Spinal cord (tissue), 10 donors: ENCODE results near the gene FRMD4A. TPM values are rescaled to one million over a fixed set of nuclear protein-coding genes. Genes with fewer than 3 reads are reported as not detected.

Source experiments
- DNase-seq, 6 donors: peaks; one replicate each; pipeline versions ENCODE4 v3.0.0 to v3.0.0-alpha.2; 2013 to 2015; ENCODE audit warnings: low spot score in 6 of 6, low read depth in 4 of 6
- H3K27ac ChIP-seq: one replicate; pipeline ENCODE4 v1.5.1; 2013; ENCODE audit warnings: low read depth, low read length, control low read depth
- H3K27me3 ChIP-seq: one replicate; pipeline ENCODE4 v1.6.1; 2013; ENCODE audit warnings: low read length; ENCODE audit not compliant: control insufficient read depth, insufficient read depth
- H3K36me3 ChIP-seq: one replicate; pipeline ENCODE4 v1.6.1; 2013; ENCODE audit warnings: low read length; ENCODE audit not compliant: control insufficient read depth, insufficient read depth
- H3K4me1 ChIP-seq: one replicate; pipeline ENCODE4 v1.6.1; 2013; ENCODE audit warnings: low read length; ENCODE audit not compliant: control insufficient read depth, insufficient read depth
- H3K4me3 ChIP-seq: one replicate; pipeline ENCODE4 v1.5.1; 2013; ENCODE audit warnings: low read depth, low read length, control low read depth
- H3K9me3 ChIP-seq: one replicate; pipeline ENCODE4 v1.6.1; 2013; ENCODE audit warnings: low read length; ENCODE audit not compliant: control insufficient read depth, insufficient read depth
- WGBS: methylation state at CpG from one replicate; pipeline ENCODE4 v1.1.5; 2013; ENCODE audit warnings: missing lambda C conversion rate; ENCODE audit not compliant: insufficient coverage; 5-methylcytosine and 5-hydroxymethylcytosine counted together
- polyA plus RNA-seq, 2 donors: library from polyadenylated mRNA; unstranded; fragments of 120-200 nt; gene quantifications; one replicate each; pipeline ENCODE4 v1.2.1, GENCODE V29; 2013; ENCODE audit not compliant: insufficient read length in 2 of 2
- total RNA-seq, 2 donors: library from RNA; depleted of rRNA in 1 of 2; stranded (reverse); fragments of 120-200 nt in 1 of 2; fragments of >200 nt in 1 of 2; gene quantifications; one replicate each; pipeline versions ENCODE4 v1.2.3 to v1.2.4, GENCODE V29; 2013 to 2014
- donor health status: healthy.

Gene FRMD4A
- total and polyA plus RNA-seq, 4 donors, result 75.4 to 97.8 (median 91.8) TPM

GRCh38 chr10:13969792-13970140, 361.0 kb downstream of the FRMD4A start:
- Histone ChIP-seq H3K4me3 (no peak overlapping the region), H3K36me3 (peaks cover 8% of the 10 kb centered on the region), H3K4me1 (peaks cover 15% of the 10 kb centered on the region), H3K27me3 (no peaks in the 10 kb centered on the region), H3K27ac (no peak overlapping the region), H3K9me3 (no peaks in the 10 kb centered on the region)
- DNase-seq, result no peak
- WGBS, result no CpG with 5 or more reads among the region's 3 CpGs

GRCh38 chr10:13969118-13969791, 361.5 kb downstream of the FRMD4A start:
- peaks cover 8% of the 10 kb centered on the region for H3K36me3 ChIP-seq
- no peaks in the 10 kb centered on the region for H3K9me3 ChIP-seq
- no peak for DNase-seq
- no peak overlapping the region for H3K27ac ChIP-seq
- H3K4me3 ChIP-seq, result no peak overlapping the region
- 100% methylated on average over 10 of the region's 12 CpGs for WGBS
- H3K4me1 ChIP-seq, result peaks cover 15% of the 10 kb centered on the region
- H3K27me3 ChIP-seq, result no peaks in the 10 kb centered on the region

- H3K4me3 ChIP-seq, result no peak overlapping the region
- H3K36me3 ChIP-seq, result no peaks in the 10 kb centered on the region
- DNase-seq, result no peak
- H3K9me3 ChIP-seq, result no peaks in the 10 kb centered on the region
- 100% methylated on average over 1 of the region's 3 CpGs for WGBS
- no peak overlapping the region for H3K27ac ChIP-seq
- H3K4me1 ChIP-seq, result peaks cover 6% of the 10 kb centered on the region
- no peaks in the 10 kb centered on the region for H3K27me3 ChIP-seq
Observed at GRCh38 chr10:13961853-13962252, 368.9 kb downstream of the FRMD4A start.

DNA sequence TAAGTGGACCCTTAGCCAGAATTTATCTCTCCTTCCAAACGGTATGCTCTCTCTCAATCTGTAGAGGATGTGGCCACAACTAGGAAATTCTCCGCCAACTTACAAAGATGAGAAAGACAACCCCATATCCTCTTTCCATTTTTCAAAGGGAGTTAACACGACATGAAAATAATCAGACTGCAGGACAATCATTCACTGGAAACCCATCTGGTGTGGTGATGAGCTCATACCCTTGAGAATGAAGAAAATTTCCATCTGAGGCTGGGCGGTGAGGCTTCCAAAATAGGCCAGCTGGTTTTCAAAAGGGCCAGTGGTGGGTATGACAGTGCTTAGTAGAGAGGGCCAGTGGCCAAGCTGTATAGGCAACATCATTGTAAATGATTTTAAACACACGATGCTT, 369.6 kb downstream of the FRMD4A start:
- Histone ChIP-seq H3K27me3 (no peaks in the 10 kb centered on the region), H3K4me1 (peaks cover 6% of the 10 kb centered on the region), H3K27ac (no peak overlapping the region), H3K4me3 (no peak overlapping the region), H3K9me3 (no peaks in the 10 kb centered on the region), H3K36me3 (no peaks in the 10 kb centered on the region)
- 45% methylated on average over 2 of the region's 5 CpGs for whole genome bisulfite sequencing
- DNase-seq, result no peak

GRCh38 chr10:13960603-13961002, 370.1 kb downstream of the FRMD4A start:
- no peak for DNase-seq
- no peaks in the 10 kb centered on the region for H3K36me3 ChIP-seq
- no peak overlapping the region for H3K27ac ChIP-seq
- H3K4me3 ChIP-seq, result no peak overlapping the region
- no peaks in the 10 kb centered on the region for H3K9me3 ChIP-seq
- WGBS, result no CpG with 5 or more reads among the region's 3 CpGs
- H3K4me1 ChIP-seq, result peaks cover 6% of the 10 kb centered on the region
- H3K27me3 ChIP-seq, result no peaks in the 10 kb centered on the region

DNA sequence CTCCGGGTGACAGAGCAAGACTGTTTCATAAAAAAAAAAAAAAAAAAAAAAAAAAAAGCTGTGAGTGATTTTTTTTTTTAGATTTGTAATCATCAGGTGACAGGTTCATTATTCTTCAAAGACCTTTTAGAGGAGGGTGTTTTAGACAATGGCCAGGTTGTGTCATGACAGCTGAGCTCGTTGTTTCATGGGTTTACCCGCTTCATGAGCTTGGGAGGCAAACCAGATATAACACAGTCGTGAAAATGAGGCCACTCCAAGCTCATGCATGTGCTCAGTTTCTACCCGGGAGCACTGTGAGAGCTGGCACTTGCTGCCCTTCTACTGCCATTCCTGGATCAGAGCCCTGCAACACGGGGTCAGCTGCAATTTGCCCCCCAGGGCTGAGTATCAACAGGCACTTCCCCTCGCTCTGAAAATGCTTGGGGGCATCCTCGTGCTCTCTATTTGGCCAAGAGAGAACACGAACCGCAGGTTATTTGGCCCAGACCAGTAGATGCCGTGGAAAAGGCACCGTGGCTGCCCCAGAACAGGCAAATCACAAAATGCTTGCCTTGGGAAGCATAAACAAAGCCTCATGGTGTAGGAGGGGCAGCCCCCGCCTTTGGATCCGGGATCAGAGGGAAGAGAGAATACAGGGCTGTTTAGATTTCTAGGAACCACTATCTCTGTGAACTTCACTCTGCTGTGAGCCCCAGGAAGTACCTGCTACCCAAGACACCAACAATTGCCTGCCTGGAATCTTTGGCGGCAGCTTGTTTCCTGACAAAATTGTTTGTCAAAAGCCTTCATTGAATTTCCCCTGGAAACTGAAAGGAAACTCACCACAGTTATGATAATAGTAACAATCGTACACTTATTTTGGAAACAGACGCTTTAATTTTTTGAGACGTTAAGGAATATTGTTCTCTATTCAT, 371.0 kb downstream of the FRMD4A start:
- H3K27ac ChIP-seq, result no peak overlapping the region
- no peaks in the 10 kb centered on the region for H3K27me3 ChIP-seq
- H3K4me3 ChIP-seq, result no peak overlapping the region
- peaks cover 9% of the 10 kb centered on the region for H3K4me1 ChIP-seq
- H3K36me3 ChIP-seq, result no peaks in the 10 kb centered on the region
- 57% methylated on average over 12 of the region's 18 CpGs for WGBS
- H3K9me3 ChIP-seq, result no peaks in the 10 kb centered on the region
- DNase-seq, result no peak

GRCh38 chr10:13957856-13958255, 372.9 kb downstream of the FRMD4A start:
- DNase-seq, result no peak
- Histone ChIP-seq H3K4me3 (no peak overlapping the region), H3K27me3 (no peaks in the 10 kb centered on the region), H3K9me3 (no peaks in the 10 kb centered on the region), H3K27ac (no peak overlapping the region), H3K36me3 (no peaks in the 10 kb centered on the region), H3K4me1 (peaks cover 9% of the 10 kb centered on the region)
- 82% methylated on average over 6 of the region's 9 CpGs for WGBS

DNA sequence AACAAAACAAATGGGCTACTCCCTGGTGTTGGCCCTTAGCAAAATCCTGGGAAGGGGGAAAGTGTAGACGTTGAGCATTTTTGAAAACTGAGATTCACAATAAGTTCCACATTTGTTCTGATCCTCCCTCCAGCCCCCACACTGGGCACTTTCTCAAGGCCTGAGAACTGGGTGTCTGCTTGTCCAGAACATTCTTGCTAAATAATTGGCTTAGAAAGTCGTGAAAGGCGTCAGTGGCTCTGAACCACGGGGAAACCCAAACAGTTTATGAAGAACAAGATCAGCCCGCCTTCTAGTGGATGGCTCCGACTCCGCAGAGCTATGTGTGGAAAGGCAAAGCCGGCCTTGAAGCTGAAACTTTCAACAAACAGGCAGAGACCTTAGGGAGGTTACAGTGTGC, 373.9 kb downstream of the FRMD4A start:
- Histone ChIP-seq H3K27ac (peak overlapping the region; percentile 48), H3K36me3 (no peaks in the 10 kb centered on the region)
- WGBS, result 59% methylated on average over 7 of the region's 8 CpGs

GRCh38 chr10:13955409-13956068, 375.2 kb downstream of the FRMD4A start:
- no peak overlapping the region for H3K27ac ChIP-seq
- WGBS, result 100% methylated on average over 1 of the region's 7 CpGs

More for the DNA sequence above, 373.9 kb downstream of the FRMD4A start:
- Histone ChIP-seq H3K4me1 (peaks cover 9% of the 10 kb centered on the region), H3K9me3 (no peaks in the 10 kb centered on the region), H3K4me3 (no peak overlapping the region), H3K27me3 (no peaks in the 10 kb centered on the region)
- DNase-seq, result peak in 2 of 6 donors; percentile 43 to 71

More at GRCh38 chr10:13955409-13956068, 375.2 kb downstream of the FRMD4A start:
- Histone ChIP-seq H3K36me3 (no peaks in the 10 kb centered on the region), H3K27me3 (no peaks in the 10 kb centered on the region), H3K4me1 (peaks cover 9% of the 10 kb centered on the region), H3K9me3 (no peaks in the 10 kb centered on the region), H3K4me3 (no peak overlapping the region)
- DNase-seq, result no peak
